Measurements from ENCODE around the gene PSMC3IP.
A peak's percentile ranks its signal among the peaks of the same experiment; 100 is the strongest.
"Not testable (repeated sequence)": the region's sequence is repeated elsewhere in the genome, so short reads cannot be mapped to it uniquely, and the experiment has no call there.

Gene PSMC3IP

GRCh38 chr17:42577532-42578281, at the start of gene PSMC3IP:
Gene PSMC3IP, minus strand, starts transcription at chr17:42577729. Its CDS starts 43 bp downstream, at chr17:42577686.
- peak; percentile 87 for DNase-seq (ENCODE audit: low read depth)

DNA sequence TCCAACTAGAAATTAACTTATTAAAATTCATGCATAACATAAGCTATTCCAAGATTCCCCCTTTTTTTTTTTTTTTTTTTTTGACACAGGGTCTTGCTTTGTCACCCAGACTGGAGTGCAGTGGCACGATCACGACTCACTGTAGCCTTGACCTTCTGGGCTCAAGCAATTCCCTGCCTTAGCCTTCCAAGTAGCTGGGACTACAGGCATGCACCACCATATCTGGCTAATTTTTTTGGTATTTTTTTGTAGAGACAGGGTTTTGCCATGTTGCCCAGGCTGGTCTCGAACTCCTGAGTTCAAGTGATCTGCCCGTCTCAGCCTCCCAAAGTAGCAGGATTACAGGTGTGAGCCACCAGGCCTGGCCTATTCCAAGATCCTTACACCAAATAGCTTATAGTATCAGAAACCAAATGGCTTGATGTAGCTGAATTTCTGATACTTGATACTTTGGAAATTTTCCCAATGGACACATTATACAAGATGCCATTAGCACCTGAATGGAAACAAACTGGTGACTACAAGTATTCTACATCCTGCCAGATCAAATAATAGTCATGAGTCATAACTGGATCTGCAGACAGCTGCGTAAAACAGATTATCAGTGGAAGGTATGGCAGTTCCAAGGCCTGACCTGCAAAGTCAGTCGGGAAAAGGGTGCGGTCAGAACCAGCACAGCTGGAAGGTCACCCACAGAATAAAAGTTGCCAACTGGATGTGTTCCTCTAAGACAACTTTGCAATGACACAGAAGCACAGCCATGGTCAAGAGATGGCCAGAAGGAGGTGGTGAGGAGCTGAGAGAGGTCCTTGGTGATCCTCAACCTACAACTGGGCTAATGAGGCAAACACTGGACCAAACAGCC, 46.4 kb upstream of the PSMC3IP start:
- DNase-seq (ENCODE audit: low read depth), result no peak

- DNase-seq (ENCODE audit: low read depth), result no peak
These were observed 45.7 kb upstream of the PSMC3IP start for GRCh38 chr17:42623271-42623670.

- DNase-seq (ENCODE audit: low read depth), result not testable (repeated sequence)
These were observed 44.5 kb upstream of the PSMC3IP start for GRCh38 chr17:42621987-42622386.

DNA sequence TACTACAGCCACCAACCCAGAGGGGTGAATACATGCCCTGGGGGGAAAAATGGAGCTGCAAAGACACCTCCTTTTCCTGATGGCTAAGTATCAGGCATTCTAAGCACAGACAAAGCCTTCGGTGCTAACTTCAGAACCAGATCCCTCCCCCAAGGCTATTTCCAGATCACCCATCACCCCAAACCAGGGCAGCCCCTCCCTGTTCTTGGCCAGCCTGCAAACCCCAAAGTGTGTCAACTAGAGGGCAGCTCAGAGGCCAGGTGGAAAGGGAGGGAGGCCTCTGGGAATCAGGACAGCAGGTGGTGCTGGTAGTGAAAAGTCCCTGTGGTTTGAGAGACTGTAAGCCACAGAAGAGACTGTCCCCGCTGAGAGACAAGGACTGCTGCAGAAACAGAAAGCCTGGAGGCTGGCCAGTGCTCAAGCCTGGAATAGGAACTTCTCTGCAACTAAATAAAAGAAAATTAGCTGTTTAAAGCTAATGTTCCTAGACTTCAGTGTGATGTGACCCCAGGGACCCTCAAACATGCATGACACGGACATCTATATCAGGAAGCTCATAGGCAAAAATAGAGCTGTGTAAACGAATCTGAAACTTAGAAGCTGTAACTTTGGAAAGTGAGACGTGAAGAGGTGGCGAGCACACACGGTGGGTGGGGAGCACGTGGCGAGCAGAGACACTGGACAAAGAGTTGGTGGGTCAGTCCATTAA, 41.1 kb upstream of the PSMC3IP start:
- DNase-seq (ENCODE audit: low read depth), result no peak

DNA sequence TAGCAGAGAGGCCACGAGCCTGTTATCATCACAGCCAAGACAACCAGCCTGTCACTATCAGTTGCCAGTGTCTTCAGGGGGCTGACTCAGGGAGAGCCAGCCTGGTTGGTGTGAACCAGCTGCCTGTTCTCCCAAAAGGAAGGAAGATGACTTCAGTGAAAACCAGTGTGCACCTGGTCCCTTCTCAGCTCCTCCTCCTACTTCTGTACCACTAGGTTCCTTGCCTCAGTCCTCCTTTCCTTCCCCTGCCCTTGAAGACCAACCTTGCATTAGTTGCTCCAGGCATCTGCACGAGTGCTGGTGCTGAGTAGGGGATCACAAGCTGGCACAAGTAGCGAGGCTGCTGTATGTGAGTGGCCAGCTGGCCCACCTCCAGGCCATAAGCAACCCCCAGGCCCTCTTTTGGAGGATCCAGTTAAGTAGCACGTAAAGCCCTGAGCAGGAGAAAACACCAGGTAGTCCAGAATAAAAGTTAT, 40.5 kb upstream of the PSMC3IP start:
- DNase-seq (ENCODE audit: low read depth), result no peak

DNA sequence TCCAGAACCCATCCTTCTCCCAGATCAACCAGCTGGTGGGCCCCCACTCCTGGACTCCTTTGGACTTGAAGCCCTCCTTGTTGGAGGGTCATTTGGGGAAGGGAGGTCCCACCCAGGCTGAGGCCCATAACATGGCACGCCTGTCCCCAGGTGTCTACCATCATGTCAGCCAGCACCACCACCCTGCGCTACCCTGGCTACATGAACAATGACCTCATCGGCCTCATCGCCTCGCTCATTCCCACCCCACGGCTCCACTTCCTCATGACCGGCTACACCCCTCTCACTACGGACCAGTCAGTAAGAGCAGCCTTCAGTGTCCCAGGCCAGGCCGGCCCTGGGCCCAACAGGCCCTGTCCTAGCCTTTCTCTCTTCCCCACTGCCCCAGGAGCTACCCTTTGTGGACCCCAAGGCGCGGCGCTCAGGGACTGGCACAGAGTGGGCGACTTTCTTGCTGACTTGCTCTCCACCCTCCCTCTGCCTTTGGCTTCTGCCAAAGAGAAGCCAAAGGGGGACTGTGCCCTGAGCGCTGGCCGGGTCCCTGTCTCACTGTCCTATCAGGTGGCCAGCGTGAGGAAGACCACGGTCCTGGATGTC, 36.3 kb upstream of the PSMC3IP start:
- DNase-seq (ENCODE audit: low read depth), result no peak

DNA sequence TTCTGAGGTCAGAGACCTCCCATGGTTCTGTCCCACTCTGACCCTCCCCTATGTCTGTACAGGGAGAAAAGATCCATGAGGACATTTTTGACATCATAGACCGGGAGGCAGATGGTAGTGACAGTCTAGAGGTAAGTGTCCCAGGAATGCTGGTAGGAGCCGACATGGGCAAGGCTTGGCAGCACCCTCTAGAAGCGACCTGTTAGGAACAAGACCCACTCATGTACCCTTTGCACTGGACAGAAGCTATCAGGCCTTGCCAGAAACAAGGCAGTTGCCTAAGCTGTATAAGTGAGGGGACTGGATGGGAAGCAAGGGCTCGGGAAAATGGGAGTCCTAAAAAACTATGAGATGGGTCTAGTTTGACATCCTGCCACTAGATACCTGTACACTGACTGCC, 34.5 kb upstream of the PSMC3IP start:
- no peak for DNase-seq (ENCODE audit: low read depth)

GRCh38 chr17:42609814-42610801, 32.6 kb upstream of the PSMC3IP start:
- not testable (repeated sequence) for DNase-seq (ENCODE audit: low read depth)

DNA sequence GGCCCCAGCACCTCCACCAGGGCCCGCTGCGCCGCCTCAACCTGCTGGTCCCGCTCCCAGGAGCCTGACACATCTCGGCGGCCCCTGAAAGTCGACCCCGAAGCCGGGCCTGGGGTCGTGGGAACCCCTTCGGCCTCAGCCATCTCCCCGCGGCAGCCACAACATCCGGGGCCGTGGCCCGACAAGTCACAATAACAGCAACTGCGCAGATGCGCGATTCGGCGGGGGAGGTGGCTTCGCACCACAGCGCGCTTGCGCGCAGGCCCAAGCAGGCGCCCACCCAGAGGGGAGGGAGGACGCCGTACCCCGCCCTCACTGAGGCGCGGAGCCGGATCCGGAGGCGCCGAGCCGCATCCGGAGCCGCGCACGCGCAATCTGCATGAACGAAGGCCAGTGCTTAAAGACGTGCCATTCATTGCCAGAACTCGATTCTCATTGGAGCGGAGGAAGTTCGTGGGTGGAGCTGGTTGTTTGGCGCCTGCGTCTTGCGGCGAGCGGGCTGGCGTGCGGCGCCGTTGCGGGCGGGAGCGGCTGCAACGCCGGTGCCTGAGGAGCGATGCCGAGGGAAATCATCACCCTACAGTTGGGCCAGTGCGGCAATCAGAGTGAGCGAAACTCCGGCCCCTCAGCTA, 31.8 kb upstream of the PSMC3IP start, which contains the start of the genes RETREG3 and TUBG1:
Gene RETREG3 (minus strand): TSS at position 193 of the 632 bp plus-strand sequence. CDS start 50 bp downstream, at position 143.
Gene TUBG1 (plus strand): TSS at position 502 of the 632 bp plus-strand sequence. CDS start 55 bp downstream, at position 557.
- peak; percentile 99 for DNase-seq (ENCODE audit: low read depth)

DNA sequence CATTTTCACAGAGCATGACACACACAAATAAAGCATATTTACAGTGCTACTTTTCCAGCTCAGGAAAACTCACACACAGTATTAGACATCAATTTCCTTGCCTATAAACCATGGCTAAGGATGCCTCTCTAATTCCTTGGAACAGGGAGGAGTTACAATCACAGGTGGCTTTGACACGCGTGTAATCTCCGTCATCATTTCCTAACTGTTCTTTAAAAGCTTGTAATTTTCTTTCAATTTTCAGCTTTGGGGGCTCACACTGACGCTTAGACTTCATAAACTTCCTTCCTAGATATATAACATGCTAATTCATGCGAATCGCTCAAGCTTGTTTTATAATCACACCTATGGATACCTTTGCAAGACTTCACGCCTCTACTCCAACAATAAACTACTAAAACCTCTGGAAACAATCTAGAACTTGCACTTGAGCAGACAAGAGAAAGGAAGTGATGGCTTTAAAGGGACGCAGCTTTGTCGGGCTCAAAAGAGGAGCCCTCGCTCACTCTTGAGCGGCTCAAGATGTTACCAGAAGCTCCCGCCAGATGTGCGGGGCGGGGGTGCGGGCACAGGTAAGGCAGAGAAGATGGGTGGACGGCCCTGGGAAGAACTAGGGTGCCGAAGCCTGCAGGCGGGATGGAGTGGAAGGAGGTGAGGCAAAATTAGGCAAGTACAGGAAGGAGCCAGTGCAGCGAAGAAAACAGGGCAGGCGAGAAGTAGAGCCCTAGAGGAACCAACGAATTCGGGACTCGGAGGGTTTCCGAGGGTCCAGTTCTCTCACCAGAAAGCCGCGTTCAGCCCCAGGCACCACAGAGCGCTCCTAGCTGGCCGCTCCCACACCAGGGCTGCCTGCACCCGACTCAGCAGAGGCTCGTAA, 31.0 kb upstream of the PSMC3IP start:
- DNase-seq (ENCODE audit: low read depth), result peak; percentile 1

- DNase-seq (ENCODE audit: low read depth), result no peak
These were observed 30.2 kb upstream of the PSMC3IP start for GRCh38 chr17:42607769-42608168.

DNA sequence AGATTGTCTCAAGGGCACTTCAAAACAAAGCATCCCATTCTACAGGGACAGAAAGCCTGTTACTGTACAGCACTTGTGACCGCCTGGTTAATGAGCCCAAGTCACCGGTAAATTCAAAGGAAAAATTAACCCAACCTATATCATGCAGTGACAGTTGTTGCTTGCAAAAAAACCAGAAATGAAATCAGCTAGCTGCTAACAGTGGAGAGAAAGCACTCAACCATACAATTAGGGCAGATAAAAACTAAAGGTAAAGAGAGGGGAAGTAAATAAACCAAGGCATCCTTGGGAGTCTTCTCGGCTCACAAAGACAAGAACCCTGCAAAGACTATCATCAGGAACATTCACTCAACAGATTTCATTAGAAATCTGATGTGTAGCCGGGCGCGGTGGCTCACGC, 25.8 kb upstream of the PSMC3IP start:
- no peak for DNase-seq (ENCODE audit: low read depth)

GRCh38 chr17:42598905-42599304, 21.4 kb upstream of the PSMC3IP start:
- DNase-seq (ENCODE audit: low read depth), result no peak

DNA sequence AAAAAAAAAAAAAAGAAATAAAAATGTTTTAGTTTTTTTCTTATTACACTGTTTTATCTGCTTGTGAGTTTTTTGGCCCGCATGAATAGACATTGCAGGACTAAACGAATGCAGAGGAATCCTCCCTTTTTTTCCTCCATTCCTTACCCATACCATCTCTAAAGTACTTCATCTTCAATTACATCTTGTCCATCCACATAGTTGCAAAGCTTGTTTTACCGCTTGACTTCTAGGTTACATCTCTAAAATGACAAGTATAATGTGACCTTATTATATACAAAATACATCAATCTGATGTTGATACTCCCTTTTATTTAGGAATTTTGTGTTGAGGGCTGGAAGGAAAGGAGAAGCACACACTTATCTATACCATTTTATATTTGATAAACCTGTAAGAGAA, 18.9 kb upstream of the PSMC3IP start:
- no peak for DNase-seq (ENCODE audit: low read depth)

DNA sequence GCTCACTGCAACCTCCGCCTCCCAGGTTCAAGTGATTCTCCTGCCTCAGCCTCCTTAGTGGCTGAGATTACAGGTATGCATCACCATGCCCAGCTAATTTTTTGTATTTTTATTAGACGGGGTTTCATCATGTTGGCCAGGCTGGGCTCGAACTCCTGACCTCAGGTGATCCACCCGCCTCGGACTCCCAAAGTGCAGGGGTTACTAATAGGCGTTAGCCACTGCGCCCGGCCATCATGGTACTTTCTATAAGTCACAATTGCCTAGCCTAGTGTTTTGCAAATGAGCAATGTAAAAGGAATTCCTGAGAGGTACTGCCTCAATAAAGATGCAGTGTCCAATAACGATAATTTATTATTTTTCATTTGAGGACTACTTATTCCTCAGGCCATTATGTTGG, 13.9 kb upstream of the PSMC3IP start:
- no peak for DNase-seq (ENCODE audit: low read depth)

DNA sequence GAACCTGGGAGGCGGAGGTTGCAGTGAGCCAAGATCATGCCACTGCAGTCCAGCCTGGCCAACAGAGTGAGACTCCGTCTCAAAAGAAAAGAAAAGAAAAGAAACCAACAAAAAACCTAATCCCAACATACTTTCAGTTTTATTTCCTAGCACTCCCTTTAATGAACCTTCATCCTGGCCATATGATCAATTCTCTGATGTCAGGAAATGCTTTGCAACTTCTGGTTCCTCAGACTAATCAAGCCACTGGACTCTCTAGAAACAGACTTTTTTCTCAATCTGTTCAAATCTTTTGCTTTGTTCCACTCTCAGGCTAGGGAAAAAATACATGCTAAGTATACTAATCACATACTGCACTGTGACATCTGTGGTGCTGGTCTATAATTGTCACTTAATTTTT, 13.4 kb upstream of the PSMC3IP start:
- DNase-seq (ENCODE audit: low read depth), result no peak

GRCh38 chr17:42586514-42587230, 9.1 kb upstream of the PSMC3IP start:
- no peak for DNase-seq (ENCODE audit: low read depth)

Data from stimulated activated CD4-positive, alpha-beta T cell treated with anti-CD3 and anti-CD28 coated beads, Interleukin-2, amount 100 ng/mL, for 4 hours (primary cell).